ENCODE data around the gene ZNF142. TPM values are rescaled to one million over a fixed set of nuclear protein-coding genes. Genes with fewer than 3 reads are reported as not detected.

The ZNF142 gene
- total and polyA plus RNA-seq, 11 donors, result 10.4 to 46.0 (median 21.3) TPM

DNA sequence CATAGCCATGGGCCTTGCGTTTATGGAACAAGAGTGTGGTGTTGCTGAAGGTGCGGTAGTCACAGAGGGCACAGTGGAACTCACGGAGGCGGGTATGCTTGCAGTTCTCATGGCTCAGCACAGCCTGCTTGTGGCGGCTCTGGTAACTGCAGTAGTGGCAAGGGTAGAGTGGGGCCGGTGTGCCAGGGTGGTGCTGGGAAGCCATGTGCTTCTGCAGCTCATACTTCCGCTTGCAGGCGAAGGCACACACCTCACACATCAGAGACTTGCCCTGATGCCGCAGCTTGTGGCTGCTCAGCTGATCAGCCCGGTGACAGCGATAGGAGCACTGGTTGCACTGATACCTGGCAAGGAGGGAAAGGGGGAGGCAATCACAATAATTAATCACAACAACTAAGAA lies 14.7 kb downstream of the ZNF142 start:
- Histone ChIP-seq H3K9me3 (no peaks in the 10 kb centered on the region), H3K27me3 (no peaks in the 10 kb centered on the region), H3K27ac (no peak overlapping the region), H3K4me3 (no peak overlapping the region), H3K36me3 (peaks cover 0 to 99% (median 96%) of the 10 kb centered on the region in 9 donors), H3K4me1 (peaks cover 0 to 7% (median 0%) of the 10 kb centered on the region in 12 donors)
- WGBS, 4 donors, result 90 to 92% (median 91%) methylated on average over 11 of the region's 11 CpGs
- intact Hi-C loops (cut with DNase I), result loop anchor here in 7 of 10 donors (5.0 to 10.0 kb wide), 6 partner anchors 47 to 370 kb away; partner anchors contain the start of genes CNOT9 (in 2 of the 7), USP37 (in 2 of the 7), AAMP (in 1 of the 7) and PNKD (in 1 of the 7)
- no peak for DNase-seq
- TF ChIP-seq, protein P1, sequence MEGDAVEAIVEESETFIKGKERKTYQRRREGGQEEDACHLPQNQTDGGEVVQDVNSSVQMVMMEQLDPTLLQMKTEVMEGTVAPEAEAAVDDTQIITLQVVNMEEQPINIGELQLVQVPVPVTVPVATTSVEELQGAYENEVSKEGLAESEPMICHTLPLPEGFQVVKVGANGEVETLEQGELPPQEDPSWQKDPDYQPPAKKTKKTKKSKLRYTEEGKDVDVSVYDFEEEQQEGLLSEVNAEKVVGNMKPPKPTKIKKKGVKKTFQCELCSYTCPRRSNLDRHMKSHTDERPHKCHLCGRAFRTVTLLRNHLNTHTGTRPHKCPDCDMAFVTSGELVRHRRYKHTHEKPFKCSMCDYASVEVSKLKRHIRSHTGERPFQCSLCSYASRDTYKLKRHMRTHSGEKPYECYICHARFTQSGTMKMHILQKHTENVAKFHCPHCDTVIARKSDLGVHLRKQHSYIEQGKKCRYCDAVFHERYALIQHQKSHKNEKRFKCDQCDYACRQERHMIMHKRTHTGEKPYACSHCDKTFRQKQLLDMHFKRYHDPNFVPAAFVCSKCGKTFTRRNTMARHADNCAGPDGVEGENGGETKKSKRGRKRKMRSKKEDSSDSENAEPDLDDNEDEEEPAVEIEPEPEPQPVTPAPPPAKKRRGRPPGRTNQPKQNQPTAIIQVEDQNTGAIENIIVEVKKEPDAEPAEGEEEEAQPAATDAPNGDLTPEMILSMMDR (IDR thresholded peaks at IDR 0.05), result no peak
- TF ChIP-seq POLR2A (IDR thresholded peaks at IDR 0.05), result no peak
- ATAC-seq, result no peak

DNA sequence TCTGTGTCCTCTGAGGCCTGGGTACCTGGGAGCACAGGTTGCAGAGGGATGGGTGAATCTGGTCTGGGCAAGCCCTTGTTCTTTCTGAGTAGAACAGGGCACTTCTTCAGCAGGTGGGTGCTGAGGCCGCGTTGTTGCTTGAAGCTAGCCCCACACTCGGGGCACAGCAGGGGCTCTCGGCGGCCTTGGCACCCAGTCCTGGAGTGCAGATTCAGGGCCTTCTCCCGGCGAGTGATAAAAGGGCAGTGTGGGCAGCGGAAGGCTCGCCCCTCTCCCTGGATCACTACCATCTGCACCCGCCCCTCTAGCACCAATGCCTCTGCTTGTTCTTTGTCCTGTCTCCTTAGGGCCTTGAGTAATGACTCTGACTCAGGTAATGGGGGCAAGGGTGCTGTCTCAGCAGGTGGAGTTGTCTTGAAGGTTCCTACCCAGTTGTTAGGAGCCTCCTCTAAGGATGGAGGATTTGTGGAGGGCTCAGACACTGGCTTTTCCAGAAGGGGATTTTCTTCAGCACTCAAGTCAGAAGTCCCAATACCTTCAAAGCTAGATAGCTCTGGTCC lies 15.6 kb downstream of the ZNF142 start:
- H3K9me3 ChIP-seq, result no peaks in the 10 kb centered on the region
- WGBS, 4 donors, result 94 to 97% (median 94%) methylated on average over 6 to 10 of the region's 10 CpGs; no CpG with 5 or more reads in 1 of the 4 donors
- no peak overlapping the region for H3K4me3 ChIP-seq
- DNase-seq (no peak), ATAC-seq (no peak)
- H3K27me3 ChIP-seq, result no peaks in the 10 kb centered on the region
- H3K27ac ChIP-seq, result no peak overlapping the region
- H3K36me3 ChIP-seq, result peaks cover 0 to 99% (median 95%) of the 10 kb centered on the region in 9 donors
- TF ChIP-seq, protein P1 (IDR thresholded peaks at IDR 0.05), result no peak
- no peak for TF ChIP-seq POLR2A (IDR thresholded peaks at IDR 0.05)
- intact Hi-C loops (cut with DNase I), result loop anchor here in 2 of 10 donors (10.0 kb wide), 2 partner anchors 49 to 369 kb away; partner anchors contain the start of genes AAMP (in 1 of the 2) and PNKD (in 1 of the 2)
- H3K4me1 ChIP-seq, result peaks cover 0 to 7% (median 0%) of the 10 kb centered on the region in 12 donors

DNA sequence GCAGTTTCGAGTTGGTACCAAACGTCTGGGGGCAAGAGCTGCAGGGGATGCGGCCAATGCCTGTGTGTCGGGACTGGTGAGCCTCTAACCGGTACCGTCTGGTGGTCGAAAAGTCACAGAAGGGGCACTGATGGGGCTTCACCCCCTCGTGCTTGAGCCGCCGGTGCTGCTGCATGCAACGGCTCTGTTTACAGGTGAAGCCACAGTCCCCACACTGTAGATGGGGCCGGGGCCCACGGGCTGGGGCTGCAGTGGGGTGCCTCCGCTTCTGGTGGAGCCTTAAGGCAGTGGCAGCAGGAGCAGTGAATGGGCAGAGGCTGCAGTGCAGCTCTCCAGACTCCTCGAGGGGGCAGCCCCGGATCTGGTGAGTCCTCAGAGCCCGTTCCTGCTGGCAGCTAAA lies 16.6 kb downstream of the ZNF142 start:
- intact Hi-C loops (cut with DNase I), result loop anchor here in 2 of 10 donors (10.0 kb wide), 2 partner anchors 48 to 368 kb away; partner anchors contain the start of genes AAMP (in 1 of the 2) and PNKD (in 1 of the 2)
- no peak for DNase-seq
- H3K9me3 ChIP-seq, result no peaks in the 10 kb centered on the region
- 88 to 93% (median 90%) methylated on average over 17 of the region's 17 CpGs for WGBS, 4 donors
- no peaks in the 10 kb centered on the region for H3K4me1 ChIP-seq
- H3K27ac ChIP-seq, result no peak overlapping the region
- H3K27me3 ChIP-seq, result no peaks in the 10 kb centered on the region
- peak in 1 of 4 donors; percentile 18 for ATAC-seq
- no peak overlapping the region for H3K4me3 ChIP-seq
- peaks cover 0 to 99% (median 95%) of the 10 kb centered on the region in 9 donors for H3K36me3 ChIP-seq
- TF ChIP-seq, protein P1 (IDR thresholded peaks at IDR 0.05), result no peak
- no peak for TF ChIP-seq POLR2A (IDR thresholded peaks at IDR 0.05)

DNA sequence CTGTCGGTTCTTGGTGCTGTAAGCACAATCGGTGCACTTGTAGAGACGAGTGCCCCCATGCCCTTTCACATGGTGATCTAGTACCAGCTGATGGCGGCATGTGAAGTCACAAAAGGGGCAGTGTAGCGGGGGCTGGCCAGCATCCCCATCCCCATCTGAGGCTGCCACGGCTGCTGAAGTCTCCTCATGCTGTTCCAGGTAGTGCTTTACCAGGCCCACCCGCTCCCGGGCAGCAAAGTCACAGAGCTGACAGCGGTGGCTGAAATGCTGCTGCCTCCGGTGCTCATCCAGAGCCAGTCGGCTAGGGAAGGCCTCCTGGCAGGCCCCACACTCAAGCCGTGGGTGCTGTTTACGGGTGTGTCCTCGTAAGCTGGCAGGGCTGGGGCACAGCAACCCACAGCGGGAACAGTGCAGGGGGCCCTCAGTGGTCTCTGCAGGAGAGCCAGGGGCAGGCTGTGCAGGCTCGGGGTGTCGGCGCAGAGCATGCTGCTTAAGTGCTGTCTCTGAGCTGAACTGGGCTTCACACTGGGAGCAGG lies 17.2 kb downstream of the ZNF142 start:
- WGBS, 4 donors, result 92 to 95% (median 92%) methylated on average over 17 to 18 of the region's 18 CpGs
- H3K27me3 ChIP-seq, result no peaks in the 10 kb centered on the region
- DNase-seq (no peak), ATAC-seq (no peak)
- H3K4me3 ChIP-seq, result no peak overlapping the region
- H3K4me1 ChIP-seq, result no peaks in the 10 kb centered on the region
- H3K36me3 ChIP-seq, result peaks cover 0 to 99% (median 95%) of the 10 kb centered on the region in 9 donors
- H3K27ac ChIP-seq, result no peak overlapping the region
- no peaks in the 10 kb centered on the region for H3K9me3 ChIP-seq
- TF ChIP-seq POLR2A (IDR thresholded peaks at IDR 0.05), result no peak
- TF ChIP-seq, protein P1 (IDR thresholded peaks at IDR 0.05), result no peak
- intact Hi-C loops (cut with DNase I), result loop anchor here in 2 of 10 donors (10.0 kb wide), 2 partner anchors 47 to 367 kb away; partner anchors contain the start of genes AAMP (in 1 of the 2) and PNKD (in 1 of the 2)

Measured in heart left ventricle (tissue), 16 donors.